Tibial artery (tissue), 4 donors: Measurements from ENCODE around the gene GOLGA6A.
"Not testable (repeated sequence)": the region's sequence is repeated elsewhere in the genome, so short reads cannot be mapped to it uniquely, and the experiment has no call there.

Source experiments
- DNase-seq, 2 donors: peaks; one replicate each; pipeline ENCODE4 v3.0.0-alpha.2; 2019
- H3K27ac ChIP-seq, 2 donors: fragments of 200-600 bp; sonication (generic) in 1 of 2; 1 replicate in 1 of 2; 2 replicates in 1 of 2; pipeline ENCODE4 v1.5.1; 2018 to 2019; ENCODE audit warnings: mild to moderate bottlenecking in 1 of 2
- H3K27me3 ChIP-seq, 2 donors: fragments of 200-600 bp; sonication (generic) in 1 of 2; one replicate each; pipeline versions ENCODE4 v1.5.1 to v1.6.0; 2016 to 2019
- H3K36me3 ChIP-seq, 3 donors: fragments of 200-600 bp; sonication (generic) in 2 of 3; one replicate each; pipeline ENCODE4 v1.5.1; 2016 to 2019; ENCODE audit warnings: mild to moderate bottlenecking in 2 of 3
- H3K4me1 ChIP-seq, 4 donors: fragments of 200-600 bp; sonication (generic) in 2 of 4; 1 replicate in 3 of 4; 2 replicates in 1 of 4; pipeline ENCODE4 v1.5.1; 2016 to 2019
- H3K4me3 ChIP-seq, 2 donors: fragments of 200-600 bp; sonication (generic) in 1 of 2; 1 replicate in 1 of 2; 2 replicates in 1 of 2; pipeline ENCODE4 v1.5.1; 2018 to 2019; ENCODE audit warnings: mild to moderate bottlenecking in 2 of 2
- H3K9me3 ChIP-seq, 3 donors: fragments of 200-600 bp; sonication (generic) in 1 of 3; one replicate each; pipeline ENCODE4 v1.5.1; 2016 to 2019
- intact Hi-C: fragments of 100-400 bp; cut with DNase I; formaldehyde crosslinking; loops from one replicate; pipeline ENCODE4 v1.15.0; 2023; ENCODE audit warnings: low total_unique reads
- TF ChIP-seq, protein P1 (sequence below), 2 experiments: fragments of 200-600 bp in 1 of 2; fragments of 450-650 bp in 1 of 2; IDR thresholded peaks; one replicate each; pipeline ENCODE4 v1.5.1; 2017 to 2019; ENCODE audit warnings: antibody characterized with exemption in 2 of 2, mild to moderate bottlenecking in 1 of 2, moderate library complexity in 1 of 2

GOLGA6A gene

DNA sequence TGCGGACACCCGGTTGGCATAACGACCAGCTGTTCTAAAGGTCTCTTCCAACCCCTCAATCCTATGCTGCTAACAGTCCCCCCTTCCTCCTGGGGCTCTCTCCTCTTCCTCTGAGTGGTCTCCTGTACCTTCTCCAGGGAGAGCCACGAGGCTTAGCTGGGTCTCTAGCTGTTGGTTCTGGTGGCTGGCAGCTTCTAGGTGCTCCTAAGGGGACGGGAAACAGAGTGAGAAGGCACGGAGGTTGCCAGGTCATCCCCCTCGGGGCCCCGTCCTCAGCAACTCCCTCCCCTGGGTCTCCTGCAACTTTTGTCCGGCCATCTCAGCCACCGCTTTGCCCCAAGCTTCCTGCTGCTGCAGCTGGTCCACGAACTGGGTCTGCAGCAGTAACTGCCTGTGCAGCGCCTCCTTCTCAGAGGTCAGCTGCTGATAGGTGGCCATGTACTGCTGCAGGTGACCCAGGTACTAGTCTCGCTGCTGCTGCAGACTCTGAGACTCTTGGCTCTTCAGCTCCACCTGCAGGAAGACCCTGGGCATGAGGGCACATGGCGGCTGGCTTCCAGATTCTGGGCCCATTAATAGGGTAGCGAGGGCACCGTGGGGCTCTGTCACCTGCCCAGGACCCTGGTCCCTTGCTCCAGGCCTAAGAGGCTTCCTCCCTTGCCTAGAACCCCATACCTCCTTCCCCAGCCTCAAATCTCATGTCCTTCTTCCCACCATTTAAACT is 9.6 kb downstream of the GOLGA6A start:
- DNase-seq, H3K4me3 ChIP-seq, H3K27me3 ChIP-seq, intact Hi-C loops, H3K9me3 ChIP-seq, H3K36me3 ChIP-seq, H3K27ac ChIP-seq, H3K4me1 ChIP-seq: not testable (repeated sequence)
- TF ChIP-seq, protein P1, sequence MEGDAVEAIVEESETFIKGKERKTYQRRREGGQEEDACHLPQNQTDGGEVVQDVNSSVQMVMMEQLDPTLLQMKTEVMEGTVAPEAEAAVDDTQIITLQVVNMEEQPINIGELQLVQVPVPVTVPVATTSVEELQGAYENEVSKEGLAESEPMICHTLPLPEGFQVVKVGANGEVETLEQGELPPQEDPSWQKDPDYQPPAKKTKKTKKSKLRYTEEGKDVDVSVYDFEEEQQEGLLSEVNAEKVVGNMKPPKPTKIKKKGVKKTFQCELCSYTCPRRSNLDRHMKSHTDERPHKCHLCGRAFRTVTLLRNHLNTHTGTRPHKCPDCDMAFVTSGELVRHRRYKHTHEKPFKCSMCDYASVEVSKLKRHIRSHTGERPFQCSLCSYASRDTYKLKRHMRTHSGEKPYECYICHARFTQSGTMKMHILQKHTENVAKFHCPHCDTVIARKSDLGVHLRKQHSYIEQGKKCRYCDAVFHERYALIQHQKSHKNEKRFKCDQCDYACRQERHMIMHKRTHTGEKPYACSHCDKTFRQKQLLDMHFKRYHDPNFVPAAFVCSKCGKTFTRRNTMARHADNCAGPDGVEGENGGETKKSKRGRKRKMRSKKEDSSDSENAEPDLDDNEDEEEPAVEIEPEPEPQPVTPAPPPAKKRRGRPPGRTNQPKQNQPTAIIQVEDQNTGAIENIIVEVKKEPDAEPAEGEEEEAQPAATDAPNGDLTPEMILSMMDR (IDR thresholded peaks at IDR 0.05): peak in 1 of 2 experiments; percentile 6

DNA sequence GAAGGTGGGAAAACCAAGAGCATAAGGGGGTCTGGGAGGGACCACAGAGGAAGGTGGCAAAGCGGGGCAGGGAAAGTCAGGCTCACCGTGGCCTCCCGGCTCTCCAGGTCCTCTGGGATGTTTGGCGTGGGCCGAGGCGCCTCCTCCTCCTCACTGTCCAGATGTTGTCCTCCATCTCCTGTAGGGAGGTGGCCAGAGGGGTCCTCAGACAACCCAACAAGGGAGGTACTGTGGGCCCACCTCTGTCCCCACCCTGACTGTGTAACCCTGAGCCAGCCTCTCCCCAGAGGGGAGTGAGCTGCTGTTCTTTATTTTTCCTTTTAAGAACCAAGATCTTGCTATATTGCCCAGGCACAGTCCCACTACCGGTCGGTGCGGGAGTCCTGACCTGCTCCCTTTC is 10.2 kb downstream of the GOLGA6A start:
- H3K4me3 ChIP-seq, intact Hi-C loops: not testable (repeated sequence)

DNA sequence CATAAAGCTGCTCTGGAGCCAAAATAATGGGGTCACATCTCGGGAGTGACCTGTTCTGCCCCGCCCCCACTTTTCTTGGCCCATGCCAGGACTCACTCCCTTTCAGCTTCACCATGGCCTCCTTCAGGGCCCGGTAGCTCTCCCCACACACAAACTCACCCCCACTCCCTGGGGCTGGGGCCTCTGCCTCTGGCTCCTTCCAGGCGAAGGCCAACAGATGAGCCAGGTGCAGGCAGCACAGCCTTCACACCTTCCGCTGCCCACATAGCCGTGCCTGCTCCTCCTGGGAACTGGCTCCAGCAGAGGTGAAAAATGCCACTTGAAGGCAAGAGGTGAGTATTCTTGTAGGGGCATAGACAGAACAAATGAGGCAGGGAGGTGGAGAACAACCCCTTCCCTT is 10.7 kb downstream of the GOLGA6A start:
- H3K27me3 ChIP-seq, H3K36me3 ChIP-seq, DNase-seq, H3K4me3 ChIP-seq, H3K9me3 ChIP-seq, H3K4me1 ChIP-seq, intact Hi-C loops, H3K27ac ChIP-seq: not testable (repeated sequence)

More for the DNA sequence above, 10.2 kb downstream of the GOLGA6A start:
- not testable (repeated sequence) for H3K9me3 ChIP-seq, H3K27me3 ChIP-seq, H3K27ac ChIP-seq, H3K4me1 ChIP-seq, DNase-seq, H3K36me3 ChIP-seq

DNA sequence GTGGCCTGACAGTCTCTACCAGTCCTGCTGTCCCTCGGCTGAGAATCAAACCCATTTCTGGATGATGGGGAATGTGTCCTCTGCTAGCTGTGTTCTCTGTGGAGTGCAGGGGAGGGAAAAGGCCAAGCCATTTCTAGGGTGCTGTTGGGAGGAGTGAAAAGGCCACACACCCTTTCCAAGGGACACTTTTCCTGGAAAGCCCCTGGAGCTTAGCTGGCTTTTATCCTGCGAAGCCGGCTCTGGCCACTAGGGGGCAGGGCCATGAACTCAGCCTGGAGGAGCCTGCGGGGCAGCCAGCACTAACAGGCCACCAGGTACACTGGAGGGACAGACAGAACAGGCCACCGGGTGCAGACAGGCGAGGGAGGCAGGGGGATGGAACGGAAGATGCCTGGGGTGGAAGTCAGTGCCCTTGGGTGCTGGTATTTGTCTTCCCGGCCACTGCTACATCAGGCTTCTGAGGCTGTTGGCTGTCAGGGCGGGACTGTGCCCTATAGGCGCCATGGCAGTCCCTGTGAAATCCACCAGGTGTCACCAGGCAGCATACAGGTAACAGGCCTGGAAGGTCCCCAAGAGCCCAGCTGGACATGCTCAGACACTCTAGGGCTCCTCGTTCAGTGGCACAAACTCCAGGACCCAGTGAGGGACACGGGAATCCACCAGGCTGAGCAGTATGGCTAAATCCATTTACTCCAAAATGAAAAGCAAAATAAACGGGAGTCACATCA is 16.5 kb downstream of the GOLGA6A start:
- peak in 1 of 2 donors; percentile 65 for DNase-seq
- intact Hi-C loops, H3K27ac ChIP-seq, H3K36me3 ChIP-seq, H3K4me3 ChIP-seq, H3K9me3 ChIP-seq, H3K4me1 ChIP-seq, H3K27me3 ChIP-seq: not testable (repeated sequence)
- TF ChIP-seq, protein P1 (IDR thresholded peaks at IDR 0.05): peak; percentile 33 to 53

DNA sequence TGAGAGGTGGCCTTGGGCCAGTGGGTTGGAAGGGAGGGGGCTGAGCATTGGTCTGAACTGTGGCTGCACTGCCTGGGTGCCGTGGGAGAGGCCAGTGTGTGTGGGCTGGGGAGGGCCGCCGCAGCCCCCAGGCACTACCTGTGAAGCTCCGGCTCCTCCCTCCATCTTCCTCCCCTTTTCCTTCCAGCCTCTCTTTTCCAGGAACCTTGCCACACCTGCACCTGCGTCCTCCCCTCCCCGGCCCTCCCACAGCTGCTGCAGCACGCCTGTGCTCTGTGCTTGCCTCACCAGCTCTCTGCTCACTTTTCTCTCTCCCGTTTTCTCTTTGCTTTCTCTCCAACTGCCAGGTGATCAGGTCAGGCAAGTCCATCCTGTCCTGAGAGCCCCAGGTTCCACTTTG is 17.5 kb downstream of the GOLGA6A start:
- H3K9me3 ChIP-seq, DNase-seq, intact Hi-C loops, H3K27me3 ChIP-seq, H3K4me3 ChIP-seq, H3K27ac ChIP-seq, H3K4me1 ChIP-seq, H3K36me3 ChIP-seq: not testable (repeated sequence)

DNA sequence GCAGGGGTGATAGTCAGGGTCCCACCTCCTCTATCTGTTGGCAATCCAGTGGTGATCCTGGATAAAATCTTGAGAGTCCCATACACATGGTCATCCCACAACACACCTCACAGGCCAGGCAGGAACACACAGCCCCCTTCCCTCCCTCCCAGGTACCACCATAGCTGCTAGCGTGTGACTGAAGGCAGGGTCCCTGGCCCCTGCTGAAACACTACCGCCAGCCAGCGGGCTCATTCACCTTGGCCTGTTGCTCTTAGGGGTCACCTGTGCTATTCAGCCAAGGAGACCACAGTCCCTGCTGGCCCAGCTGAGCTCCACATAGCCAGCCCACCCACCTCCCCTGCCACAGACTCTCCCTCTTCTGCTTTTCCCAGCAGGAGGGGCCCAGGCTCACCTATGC is 18.2 kb downstream of the GOLGA6A start:
- intact Hi-C loops, H3K9me3 ChIP-seq, H3K27me3 ChIP-seq, H3K4me1 ChIP-seq, DNase-seq, H3K27ac ChIP-seq, H3K36me3 ChIP-seq, H3K4me3 ChIP-seq: not testable (repeated sequence)

DNA sequence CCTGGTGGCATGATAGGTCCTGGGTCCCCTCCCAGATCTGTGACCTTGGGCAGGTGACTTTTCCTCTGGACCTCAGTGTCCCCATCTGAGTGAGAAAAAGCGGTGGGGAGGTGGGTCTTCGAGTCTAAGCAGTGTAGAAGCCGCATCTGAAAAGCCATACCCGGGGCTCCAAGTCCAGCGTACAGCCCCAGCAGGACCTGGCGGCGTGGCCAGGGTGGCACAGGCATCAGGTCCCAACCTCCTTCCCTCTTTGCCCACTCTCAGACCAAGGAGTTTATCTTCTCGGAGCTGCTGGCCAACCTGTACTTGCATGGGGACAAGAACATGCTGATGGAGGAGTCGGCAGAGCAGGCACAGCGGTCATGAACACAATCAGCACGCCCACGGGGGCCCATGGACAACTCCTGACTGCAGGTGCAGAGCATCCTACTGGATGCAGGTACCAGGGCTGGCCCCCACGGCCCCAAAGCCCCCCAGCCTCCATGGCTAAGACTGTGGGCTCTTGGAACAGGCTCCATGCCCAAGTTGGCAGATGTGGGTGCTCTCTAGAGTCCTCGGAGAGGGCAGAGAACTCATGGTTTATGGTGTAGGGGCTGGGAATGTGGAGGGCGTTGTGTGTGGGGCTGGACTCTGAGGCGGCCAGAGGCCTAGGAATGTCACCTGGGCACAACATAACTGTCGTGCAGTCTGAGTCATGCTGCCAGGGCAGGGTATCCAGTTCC is 18.8 kb downstream of the GOLGA6A start:
- H3K4me1 ChIP-seq, DNase-seq, H3K9me3 ChIP-seq, H3K27me3 ChIP-seq, H3K27ac ChIP-seq, H3K36me3 ChIP-seq, H3K4me3 ChIP-seq, intact Hi-C loops: not testable (repeated sequence)

DNA sequence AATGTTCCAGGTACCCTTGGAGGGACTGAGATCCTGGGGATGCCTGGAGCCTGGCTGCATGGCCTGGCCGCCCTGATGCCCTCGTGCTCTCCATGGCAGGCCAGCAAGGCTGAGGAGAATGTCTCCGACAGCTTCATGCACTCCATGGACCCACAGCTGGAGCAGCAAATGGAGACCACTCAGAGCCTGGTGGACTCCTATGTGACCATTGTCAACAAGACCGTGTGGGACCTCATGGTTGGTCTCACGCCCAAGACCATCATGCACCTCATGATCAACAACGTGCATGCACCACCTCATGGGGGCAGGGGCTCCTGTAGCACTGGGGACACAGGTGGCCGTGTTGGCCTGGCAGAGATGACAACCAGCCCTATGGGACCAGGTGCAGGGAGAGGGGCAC is 19.7 kb downstream of the GOLGA6A start:
- Histone ChIP-seq H3K4me1 (no peaks in the 10 kb centered on the region), H3K9me3 (no peaks in the 10 kb centered on the region), H3K4me3 (no peak overlapping the region), H3K36me3 (no peaks in the 10 kb centered on the region), H3K27ac (no peak overlapping the region), H3K27me3 (peaks cover 0 to 2% of the 10 kb centered on the region in 2 donors)
- TF ChIP-seq, protein P1 (IDR thresholded peaks at IDR 0.05): no peak
- intact Hi-C loops: no loop called here
- DNase-seq: no peak
